Adipose tissue (tissue), 3 donors: Measurements from ENCODE around the gene TBCB. TPM values are rescaled to one million over a fixed set of nuclear protein-coding genes. Genes with fewer than 3 reads are reported as not detected.
"Not testable (repeated sequence)": the region's sequence is repeated elsewhere in the genome, so short reads cannot be mapped to it uniquely, and the experiment has no call there.

Experiments used
- H3K27ac ChIP-seq: one replicate; pipeline ENCODE4 v1.5.1; 2013; ENCODE audit warnings: low read depth, low read length
- WGBS, 3 donors: extraction: QIAGEN DNeasy Blood & Tissue Kit; methylation state at CpG; one replicate each; pipeline ENCODE4 v1.1.7; 2013; 5-methylcytosine and 5-hydroxymethylcytosine counted together
- polyA plus RNA-seq, 3 donors: library from polyadenylated mRNA; stranded (reverse); fragments of 200-250 nt; gene quantifications; one replicate each; pipeline ENCODE4 v1.2.3, GENCODE V29; 2013
- donor health status: healthy with polysubstance abuse.
- donor health status: Bipolar disorder and iron deficiency.
- donor health status: healthy.

The TBCB gene
- polyA plus RNA-seq, 3 donors: 63.0 to 153 (median 149) TPM

- H3K27ac ChIP-seq: no peak overlapping the region
- WGBS, 3 donors: 90 to 96% (median 94%) methylated on average over 16 to 18 of the region's 18 CpGs
Measured at GRCh38 chr19:36120984-36121358, 5.7 kb downstream of the TBCB start.

DNA sequence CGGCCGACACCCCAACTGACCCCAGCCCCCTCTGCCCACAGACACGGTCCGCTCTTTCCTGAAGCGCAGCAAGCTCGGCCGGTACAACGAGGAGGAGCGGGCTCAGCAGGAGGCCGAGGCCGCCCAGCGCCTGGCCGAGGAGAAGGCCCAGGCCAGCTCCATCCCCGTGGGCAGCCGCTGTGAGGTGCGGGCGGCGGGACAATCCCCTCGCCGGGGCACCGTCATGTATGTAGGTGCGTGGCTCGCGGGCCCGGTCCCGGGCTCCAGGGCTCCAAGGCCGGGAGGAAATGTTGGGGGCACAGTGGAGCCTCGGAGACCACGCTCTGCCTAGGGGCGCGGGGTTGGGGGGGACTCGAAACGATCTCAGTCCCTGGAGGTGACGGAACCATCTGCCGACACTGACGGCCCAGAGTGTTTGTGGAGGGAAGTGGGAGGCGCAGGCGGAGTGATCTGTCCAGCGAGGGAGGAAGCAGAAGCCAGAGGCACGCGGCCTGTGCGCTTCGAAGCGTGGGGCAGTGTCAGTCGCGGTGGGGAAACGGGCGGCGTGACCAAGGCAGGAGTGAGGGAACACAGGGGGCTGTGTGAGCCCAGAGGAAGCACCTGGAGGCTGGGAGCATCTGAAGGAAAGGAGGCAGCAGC, 6.3 kb downstream of the TBCB start:
- H3K27ac ChIP-seq: no peak overlapping the region
- WGBS, 3 donors: 84 to 88% (median 87%) methylated on average over 47 to 49 of the region's 49 CpGs

DNA sequence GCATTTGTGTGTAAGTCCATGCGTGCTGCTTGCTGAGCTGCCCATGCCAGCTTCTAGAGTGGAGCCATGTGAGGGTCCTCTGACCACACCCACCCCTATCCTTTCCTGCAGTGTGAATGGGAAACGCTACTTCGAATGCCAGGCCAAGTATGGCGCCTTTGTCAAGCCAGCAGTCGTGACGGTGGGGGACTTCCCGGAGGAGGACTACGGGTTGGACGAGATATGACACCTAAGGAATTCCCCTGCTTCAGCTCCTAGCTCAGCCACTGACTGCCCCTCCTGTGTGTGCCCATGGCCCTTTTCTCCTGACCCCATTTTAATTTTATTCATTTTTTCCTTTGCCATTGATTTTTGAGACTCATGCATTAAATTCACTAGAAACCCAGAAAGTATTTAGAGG, 10.3 kb downstream of the TBCB start:
- no peak overlapping the region for H3K27ac ChIP-seq
- WGBS, 3 donors: 84 to 92% (median 86%) methylated on average over 9 of the region's 9 CpGs

DNA sequence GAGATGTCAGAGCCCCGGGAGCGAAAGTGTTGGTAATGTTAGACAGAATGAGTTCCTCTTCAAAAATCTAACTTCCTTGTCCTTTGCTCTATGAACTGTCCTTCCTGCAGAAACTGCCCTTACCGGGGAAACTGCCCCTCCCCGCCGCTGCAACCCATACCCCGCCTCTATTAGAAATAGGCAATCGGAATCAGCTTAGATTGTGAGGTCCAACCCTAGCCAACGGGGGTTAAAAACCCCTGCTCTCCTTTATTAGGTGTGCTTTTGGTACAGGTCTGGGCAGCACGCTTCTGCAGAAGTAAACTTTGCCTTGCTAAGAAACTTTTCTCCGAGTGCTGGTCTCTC, 13.1 kb downstream of the TBCB start:
- peak overlapping the region; percentile 48 for H3K27ac ChIP-seq
- WGBS, 3 donors: 13 to 15% (median 13%) methylated on average over 10 of the region's 10 CpGs

DNA sequence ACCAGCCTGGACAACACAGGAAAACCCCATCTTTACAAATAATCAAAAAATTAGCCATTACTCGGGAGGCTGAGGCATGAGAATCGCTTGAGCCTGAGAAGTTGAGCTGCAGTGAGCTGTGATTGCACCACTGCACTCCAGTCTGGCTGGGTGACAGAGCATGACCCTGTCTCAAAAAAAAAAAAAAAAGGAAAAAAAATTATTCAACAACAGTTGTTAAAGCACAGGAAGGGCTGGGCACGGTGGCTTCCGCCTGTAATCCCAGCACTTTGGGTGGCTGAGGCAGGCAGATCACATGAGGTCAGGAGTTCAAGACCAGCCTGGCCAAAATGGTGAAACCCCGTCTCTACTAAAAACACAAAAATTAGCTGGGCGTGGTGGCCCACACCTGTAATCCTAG, 16.0 kb downstream of the TBCB start:
- WGBS, 3 donors: 45 to 72% (median 49%) methylated on average over 6 of the region's 6 CpGs
- peak overlapping the region; percentile 12 for H3K27ac ChIP-seq

DNA sequence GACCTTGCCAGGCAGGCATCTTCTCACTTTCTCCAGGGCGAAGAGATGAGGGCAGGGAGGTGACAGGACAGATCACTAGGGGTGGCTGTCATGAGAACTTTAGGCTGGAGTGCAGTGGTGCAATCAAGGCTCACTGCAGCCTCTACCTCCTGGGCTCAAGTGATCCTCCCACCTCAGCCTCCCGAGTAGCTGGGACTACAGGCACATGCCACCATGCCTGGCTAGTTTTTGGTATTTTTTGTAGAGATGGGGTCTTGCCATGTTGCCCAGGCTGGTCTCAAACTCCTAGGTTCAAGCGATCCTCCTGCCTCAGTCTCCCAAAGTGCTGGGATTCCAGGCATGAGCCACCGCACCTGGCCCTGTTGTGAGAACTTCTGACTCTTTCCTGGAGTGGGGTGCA, 19.6 kb downstream of the TBCB start:
- H3K27ac ChIP-seq: not testable (repeated sequence)
- 84 to 94% (median 92%) methylated on average over 4 of the region's 4 CpGs for WGBS, 3 donors

GRCh38 chr19:36136964-36137686, 21.9 kb downstream of the TBCB start:
- 59 to 73% (median 65%) methylated on average over 12 of the region's 12 CpGs for WGBS, 3 donors
- H3K27ac ChIP-seq: no peak overlapping the region

- no peak overlapping the region for H3K27ac ChIP-seq
- WGBS, 3 donors: 59 to 67% (median 64%) methylated on average over 7 of the region's 7 CpGs
Measured at GRCh38 chr19:36139120-36139472, 23.8 kb downstream of the TBCB start.

GRCh38 chr19:36139473-36140303, 24.4 kb downstream of the TBCB start, which contains the start of gene CAPNS1:
Gene CAPNS1, plus strand, starts transcription at chr19:36140066. Its CDS starts 946 bp downstream, at chr19:36141012.
- peak within 1 kb of the TSS; percentile 99 for H3K27ac ChIP-seq
- 0% methylated on average over 68 to 75 of the region's 75 CpGs for WGBS, 3 donors

DNA sequence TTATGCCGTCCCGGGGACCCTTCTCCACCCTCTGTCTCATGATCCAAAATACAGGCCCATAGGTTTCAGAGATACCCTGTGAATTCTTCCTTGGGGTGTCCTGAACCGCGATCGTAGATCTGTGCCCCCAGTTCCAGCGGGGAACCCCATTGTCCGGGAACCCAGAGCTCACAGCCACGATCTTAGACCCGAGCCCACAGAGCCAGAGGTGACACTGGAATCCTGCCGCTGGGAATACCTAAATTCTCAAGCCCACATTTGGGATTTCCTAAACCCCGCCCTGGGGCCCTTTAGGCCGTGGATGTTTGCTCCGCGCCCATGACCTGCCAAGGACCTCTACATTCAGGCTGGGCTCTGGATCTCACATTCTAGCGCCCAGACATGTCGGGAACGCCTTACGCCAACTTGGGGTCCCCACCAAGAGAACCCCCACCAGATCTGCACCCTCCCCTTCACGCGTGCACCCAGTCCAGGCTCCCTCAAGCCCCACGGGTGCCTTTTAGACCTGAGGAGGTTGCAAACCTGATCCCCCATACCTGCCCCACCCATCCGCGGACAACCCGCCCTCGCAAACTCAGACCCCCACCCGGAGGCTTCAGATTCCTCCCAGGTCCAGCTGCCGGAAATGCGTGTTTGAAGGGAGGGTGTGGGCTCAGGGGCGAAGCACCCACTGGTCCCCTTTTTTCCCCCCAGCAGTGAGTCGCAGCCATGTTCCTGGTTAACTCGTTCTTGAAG, 25.2 kb downstream of the TBCB start:
- 0 to 1% (median 0%) methylated on average over 29 to 31 of the region's 31 CpGs for WGBS, 3 donors
- peak overlapping the region; percentile 99 for H3K27ac ChIP-seq

DNA sequence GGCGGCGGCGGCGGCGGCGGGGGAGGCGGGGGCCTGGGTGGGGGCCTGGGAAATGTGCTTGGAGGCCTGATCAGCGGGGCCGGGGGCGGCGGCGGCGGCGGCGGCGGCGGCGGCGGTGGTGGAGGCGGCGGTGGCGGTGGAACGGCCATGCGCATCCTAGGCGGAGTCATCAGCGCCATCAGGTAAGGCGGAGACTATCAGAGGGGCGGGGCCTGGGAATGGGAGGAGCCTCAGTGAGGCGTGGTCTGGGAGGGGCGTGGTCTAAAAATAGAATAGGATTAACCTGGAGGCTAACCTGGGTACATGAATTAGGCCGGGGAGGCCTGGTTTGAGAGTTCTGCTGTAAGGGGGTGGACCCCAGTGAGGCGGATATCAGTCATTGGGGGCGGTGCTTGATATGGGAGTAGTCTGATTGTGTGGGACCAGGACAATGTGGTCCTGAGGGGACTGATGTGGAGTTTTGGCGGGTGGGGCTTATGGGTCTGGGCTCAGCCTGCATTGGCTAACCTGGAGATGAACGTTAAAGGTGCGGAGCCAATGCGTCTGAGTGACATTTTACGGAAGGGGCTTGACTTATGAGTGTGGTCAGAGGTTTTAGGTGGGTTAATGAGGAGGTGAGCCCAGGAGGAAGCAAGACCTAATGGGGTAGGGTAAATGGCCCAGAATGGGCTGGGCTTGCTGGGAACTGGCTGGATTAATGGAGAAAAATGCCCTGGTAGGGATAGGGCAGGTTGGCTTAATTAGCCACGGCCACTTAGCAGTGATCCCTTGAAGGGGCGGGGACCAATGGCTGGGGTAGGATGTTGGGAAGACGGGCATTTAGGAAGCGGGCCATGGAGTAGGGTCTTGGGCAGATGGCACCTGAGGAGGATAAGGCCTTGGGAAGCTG, 26.0 kb downstream of the TBCB start:
- 21 to 38% (median 35%) methylated on average over 24 to 42 of the region's 42 CpGs for WGBS, 3 donors
- H3K27ac ChIP-seq: peak overlapping the region; percentile 99

DNA sequence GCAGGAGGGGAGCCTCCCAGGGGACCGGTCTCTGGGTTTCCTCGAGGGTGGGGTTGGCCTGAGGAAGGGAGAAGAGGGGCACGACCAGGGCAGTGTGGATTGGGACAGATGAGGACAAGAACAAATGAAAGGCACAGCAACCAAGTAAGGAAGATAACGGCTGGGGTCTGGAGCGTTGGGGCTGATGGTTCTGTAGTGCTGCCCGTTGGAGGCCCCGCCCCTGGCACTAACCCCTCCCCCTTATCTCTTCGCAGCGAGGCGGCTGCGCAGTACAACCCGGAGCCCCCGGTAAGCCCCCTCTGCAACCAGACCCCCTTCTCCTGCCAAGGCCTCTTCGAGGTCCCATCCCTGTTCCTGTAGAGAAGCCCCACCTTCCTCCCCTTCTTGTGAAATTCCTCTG, 26.8 kb downstream of the TBCB start:
- H3K27ac ChIP-seq: no peak overlapping the region
- WGBS, 3 donors: 92 to 97% (median 92%) methylated on average over 8 to 14 of the region's 14 CpGs

DNA sequence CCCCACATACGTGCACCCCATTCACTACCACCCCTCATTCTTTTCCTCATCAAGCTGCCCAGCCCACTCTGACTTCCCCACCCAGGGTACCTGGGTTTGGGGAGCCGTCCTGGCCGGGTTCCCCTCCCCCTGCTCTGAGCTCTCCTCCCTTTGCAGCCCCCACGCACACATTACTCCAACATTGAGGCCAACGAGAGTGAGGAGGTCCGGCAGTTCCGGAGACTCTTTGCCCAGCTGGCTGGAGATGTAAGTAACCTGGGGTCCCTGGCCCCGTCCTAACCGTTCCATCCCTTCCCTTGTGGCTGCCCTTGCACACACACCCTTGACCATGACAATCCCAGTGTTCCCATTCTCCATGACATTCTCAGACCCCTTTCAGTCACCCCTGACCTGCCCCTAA, 27.2 kb downstream of the TBCB start:
- WGBS, 3 donors: 76 to 88% (median 83%) methylated on average over 9 of the region's 9 CpGs
- H3K27ac ChIP-seq: no peak overlapping the region

DNA sequence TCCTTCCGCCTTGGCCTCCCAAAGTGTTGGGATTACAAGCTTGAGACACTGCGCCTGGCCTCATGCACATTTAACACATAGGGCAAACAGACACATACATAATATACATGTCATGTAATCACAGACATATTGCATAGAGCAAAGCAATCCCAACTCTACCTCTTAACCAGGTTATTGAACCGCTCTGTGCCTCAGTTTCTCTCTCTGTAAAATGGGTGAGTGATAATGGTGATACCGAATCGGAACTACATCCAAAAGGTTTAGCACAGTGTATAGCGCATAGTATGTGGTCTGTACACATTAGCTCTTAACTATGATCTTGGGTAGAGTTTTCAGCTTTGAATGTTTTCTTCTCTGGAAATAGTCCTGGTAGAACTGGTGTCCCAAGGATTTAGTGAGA, 29.4 kb downstream of the TBCB start:
- WGBS, 3 donors: 98 to 99% (median 98%) methylated on average over 6 of the region's 6 CpGs
- no peak overlapping the region for H3K27ac ChIP-seq

GRCh38 chr19:36149673-36150406, 34.6 kb downstream of the TBCB start:
- 83 to 85% (median 84%) methylated on average over 13 of the region's 13 CpGs for WGBS, 3 donors

GRCh38 chr19:36150586-36150985, 35.3 kb downstream of the TBCB start:
- H3K27ac ChIP-seq: no peak overlapping the region
- 56 to 65% (median 59%) methylated on average over 5 of the region's 5 CpGs for WGBS, 3 donors

More at GRCh38 chr19:36149673-36150406, 34.6 kb downstream of the TBCB start:
- no peak overlapping the region for H3K27ac ChIP-seq
